Measurements from ENCODE around the gene NOP14. TPM values are rescaled to one million over a fixed set of nuclear protein-coding genes. Genes with fewer than 3 reads are reported as not detected.
"Not testable (repeated sequence)": the region's sequence is repeated elsewhere in the genome, so short reads cannot be mapped to it uniquely, and the experiment has no call there.

Gene NOP14
- polyA plus RNA-seq, 4 donors = 29.1 to 30.8 (median 29.6) TPM

- DNase-seq (ENCODE audit: low read depth in 4 of 4, low spot score in 3 of 4) = no peak
These were observed 512 bp downstream of the NOP14 start for GRCh38 chr4:2962614-2963174.

GRCh38 chr4:2961811-2962441 is 1.3 kb downstream of the NOP14 start:
- no peak for DNase-seq (ENCODE audit: low read depth in 4 of 4, low spot score in 3 of 4)

- DNase-seq (ENCODE audit: low read depth in 4 of 4, low spot score in 3 of 4) = no peak
These were observed 1.8 kb downstream of the NOP14 start for GRCh38 chr4:2961421-2961810.

- not testable (repeated sequence) for DNase-seq (ENCODE audit: low read depth in 4 of 4, low spot score in 3 of 4)
These were observed 2.8 kb downstream of the NOP14 start for GRCh38 chr4:2960450-2960849.

- no peak for DNase-seq (ENCODE audit: low read depth in 4 of 4, low spot score in 3 of 4)
These were observed 4.8 kb downstream of the NOP14 start for GRCh38 chr4:2958446-2958845.

GRCh38 chr4:2955186-2956044 is 7.8 kb downstream of the NOP14 start:
- not testable (repeated sequence) for DNase-seq (ENCODE audit: low read depth in 4 of 4, low spot score in 3 of 4)

GRCh38 chr4:2954358-2955185 is 8.6 kb downstream of the NOP14 start:
- DNase-seq (ENCODE audit: low read depth in 4 of 4, low spot score in 3 of 4) = no peak

- DNase-seq (ENCODE audit: low read depth in 4 of 4, low spot score in 3 of 4) = no peak
These were observed 9.7 kb downstream of the NOP14 start for GRCh38 chr4:2953496-2953895.

- DNase-seq (ENCODE audit: low read depth in 4 of 4, low spot score in 3 of 4) = no peak
These were observed 12.8 kb downstream of the NOP14 start for GRCh38 chr4:2950221-2950989.

GRCh38 chr4:2949782-2950125 is 13.5 kb downstream of the NOP14 start:
- DNase-seq (ENCODE audit: low read depth in 4 of 4, low spot score in 3 of 4) = no peak

- no peak for DNase-seq (ENCODE audit: low read depth in 4 of 4, low spot score in 3 of 4)
These were observed 14.1 kb downstream of the NOP14 start for GRCh38 chr4:2948895-2949781.

GRCh38 chr4:2947926-2948325 is 15.3 kb downstream of the NOP14 start:
- no peak for DNase-seq (ENCODE audit: low read depth in 4 of 4, low spot score in 3 of 4)

GRCh38 chr4:2946812-2947600 is 16.2 kb downstream of the NOP14 start:
- no peak for DNase-seq (ENCODE audit: low read depth in 4 of 4, low spot score in 3 of 4)

- not testable (repeated sequence) for DNase-seq (ENCODE audit: low read depth in 4 of 4, low spot score in 3 of 4)
These were observed 17.3 kb downstream of the NOP14 start for GRCh38 chr4:2945619-2946604.

- no peak for DNase-seq (ENCODE audit: low read depth in 4 of 4, low spot score in 3 of 4)
These were observed 18.4 kb downstream of the NOP14 start for GRCh38 chr4:2944586-2945526.

- no peak for DNase-seq (ENCODE audit: low read depth in 4 of 4, low spot score in 3 of 4)
These were observed 19.1 kb downstream of the NOP14 start for GRCh38 chr4:2944091-2944482.

All from right renal pelvis (tissue), 4 donors.